ENCODE results near the gene BPHL. TPM values are rescaled to one million over a fixed set of nuclear protein-coding genes. Genes with fewer than 3 reads are reported as not detected.
A peak's percentile ranks its signal among the peaks of the same experiment; 100 is the strongest.

The BPHL gene
- total and polyA plus RNA-seq, 2 donors from 2014 or later: 28.9 to 94.1 TPM

GRCh38 chr6:3162565-3163247 lies 44.2 kb downstream of the BPHL start:
- DNase-seq: peak; percentile 84 to 92 (median 90)
- no peak for FAIRE-seq
- no peak for TF ChIP-seq CTCF (IDR thresholded peaks at IDR 0.05; ENCODE audit: borderline replicate concordance, extremely low read depth, insufficient read depth)

GRCh38 chr6:3163248-3163594 lies 44.7 kb downstream of the BPHL start:
- H3K9ac ChIP-seq (ENCODE audit: low read length in 3 of 3): peak overlapping the region in 1 of 3 donors; percentile 8
- no peak for DNase-seq
- no peaks in the 10 kb centered on the region for H3K9me3 ChIP-seq (ENCODE audit: control insufficient read depth in 2 of 3, insufficient read depth in 1 of 3, low read length in 3 of 3)
- H3K4me1 ChIP-seq (ENCODE audit: control insufficient read depth in 2 of 3, insufficient read depth in 2 of 3, low read depth in 1 of 3, low read length in 3 of 3): peaks cover 0 to 5% (median 0%) of the 10 kb centered on the region in 3 donors
- no peak overlapping the region for H3K27ac ChIP-seq (ENCODE audit: low read depth in 2 of 2, low read length in 2 of 2)
- peaks cover 2% of the 10 kb centered on the region for H3K27me3 ChIP-seq (ENCODE audit: control insufficient read depth, insufficient read depth, low read length)
- intact Hi-C loops (cut with DNase I): loop anchor here (10.0 kb wide), 1 partner anchor 82 kb away; no protein-coding TSS in a partner anchor
- no peak for FAIRE-seq
- TF ChIP-seq CTCF (IDR thresholded peaks at IDR 0.05; ENCODE audit: borderline replicate concordance, extremely low read depth, insufficient read depth): no peak
- H3K4me3 ChIP-seq (ENCODE audit: low read length in 3 of 3): peak overlapping the region; percentile 19 to 38 (median 31)
- no peaks in the 10 kb centered on the region for H3K36me3 ChIP-seq (ENCODE audit: control insufficient read depth in 2 of 3, insufficient read depth in 3 of 3, low read length in 3 of 3)

More at GRCh38 chr6:3162565-3163247, 44.2 kb downstream of the BPHL start:
- Histone ChIP-seq H3K27me3 (ENCODE audit: control insufficient read depth, insufficient read depth, low read length) (peaks cover 2% of the 10 kb centered on the region), H3K36me3 (ENCODE audit: control insufficient read depth in 2 of 3, insufficient read depth in 3 of 3, low read length in 3 of 3) (no peaks in the 10 kb centered on the region), H3K4me3 (ENCODE audit: low read length in 3 of 3) (peak overlapping the region; percentile 39 to 71 (median 64)), H3K9me3 (ENCODE audit: control insufficient read depth in 2 of 3, insufficient read depth in 1 of 3, low read length in 3 of 3) (no peaks in the 10 kb centered on the region), H3K4me1 (ENCODE audit: control insufficient read depth in 2 of 3, insufficient read depth in 2 of 3, low read depth in 1 of 3, low read length in 3 of 3) (peaks cover 0 to 5% (median 0%) of the 10 kb centered on the region in 3 donors), H3K27ac (ENCODE audit: low read depth in 2 of 2, low read length in 2 of 2) (peak overlapping the region; percentile 70 to 86), H3K9ac (ENCODE audit: low read length in 3 of 3) (peak overlapping the region in 2 of 3 donors; percentile 58 to 77)
- intact Hi-C loops (cut with DNase I): loop anchor here (10.0 kb wide), 1 partner anchor 82 kb away; no protein-coding TSS in a partner anchor

GRCh38 chr6:3164388-3164787 lies 45.9 kb downstream of the BPHL start:
- H3K9ac ChIP-seq (ENCODE audit: low read length in 3 of 3): no peak overlapping the region
- no peak overlapping the region for H3K27ac ChIP-seq (ENCODE audit: low read depth in 2 of 2, low read length in 2 of 2)
- no peak for FAIRE-seq
- H3K4me1 ChIP-seq (ENCODE audit: control insufficient read depth in 2 of 3, insufficient read depth in 2 of 3, low read depth in 1 of 3, low read length in 3 of 3): peaks cover 0 to 5% (median 0%) of the 10 kb centered on the region in 3 donors
- intact Hi-C loops (cut with DNase I): loop anchor here (10.0 kb wide), 1 partner anchor 80 kb away; no protein-coding TSS in a partner anchor
- peaks cover 2% of the 10 kb centered on the region for H3K27me3 ChIP-seq (ENCODE audit: control insufficient read depth, insufficient read depth, low read length)
- no peaks in the 10 kb centered on the region for H3K9me3 ChIP-seq (ENCODE audit: control insufficient read depth in 2 of 3, insufficient read depth in 1 of 3, low read length in 3 of 3)
- no peak for TF ChIP-seq CTCF (IDR thresholded peaks at IDR 0.05; ENCODE audit: borderline replicate concordance, extremely low read depth, insufficient read depth)
- DNase-seq: no peak
- no peak overlapping the region for H3K4me3 ChIP-seq (ENCODE audit: low read length in 3 of 3)
- H3K36me3 ChIP-seq (ENCODE audit: control insufficient read depth in 2 of 3, insufficient read depth in 3 of 3, low read length in 3 of 3): no peaks in the 10 kb centered on the region

All from kidney (tissue), 14 donors.